DOHH2 (cell line): Measurements from ENCODE around the gene OLFML1.

ENCODE experiments used
- H3F3A ChIP-seq: fragments of 200-600 bp; sonication (generic), shearing (Covaris generic); 2 replicates; pipeline ENCODE4 v1.6.0; 2016; ENCODE audit warnings: antibody characterized with exemption, mild to moderate bottlenecking; ENCODE audit not compliant: control insufficient read depth, insufficient read depth
- H3K27ac ChIP-seq: fragments of 200-600 bp; sonication (generic); 2 replicates; pipeline ENCODE4 v1.5.1; 2014; ENCODE audit warnings: low read depth, mild to moderate bottlenecking, low read length, moderate library complexity
- H3K27me3 ChIP-seq: fragments of 200-600 bp; sonication (generic); 2 replicates; pipeline ENCODE4 v1.6.1; 2014; ENCODE audit warnings: mild to moderate bottlenecking, low read length, mixed read lengths; ENCODE audit not compliant: control insufficient read depth
- H3K36me3 ChIP-seq: fragments of 200-600 bp; sonication (generic); 2 replicates; pipeline ENCODE4 v1.6.1; 2014; ENCODE audit warnings: mild to moderate bottlenecking, low read length, moderate library complexity, mixed read lengths; ENCODE audit not compliant: control insufficient read depth
- H3K4me1 ChIP-seq: fragments of 200-600 bp; sonication (generic); 2 replicates; pipeline ENCODE4 v1.6.1; 2014; ENCODE audit warnings: mild to moderate bottlenecking, low read length, mixed read lengths; ENCODE audit not compliant: control insufficient read depth
- H3K4me2 ChIP-seq: fragments of 200-600 bp; sonication (generic); 2 replicates; pipeline ENCODE4 v1.6.0; 2014; ENCODE audit warnings: mild to moderate bottlenecking, low read length, moderate library complexity
- H3K4me3 ChIP-seq: fragments of 200-600 bp; sonication (generic); 2 replicates; pipeline ENCODE4 v1.5.1; 2014; ENCODE audit warnings: mild to moderate bottlenecking, low read length, mixed read lengths
- H3K79me2 ChIP-seq: fragments of 200-600 bp; sonication (generic); 2 replicates; pipeline ENCODE4 v1.6.1; 2014; ENCODE audit warnings: mild to moderate bottlenecking, low read length, mixed read lengths; ENCODE audit not compliant: control insufficient read depth
- H3K9me2 ChIP-seq: fragments of 200-600 bp; sonication (generic); replicated peaks from 2 replicates; pipeline ENCODE4 v1.6.1; 2014; ENCODE audit warnings: mild to moderate bottlenecking, low read length, mixed read lengths; ENCODE audit not compliant: control insufficient read depth
- H3K9me3 ChIP-seq: fragments of 200-600 bp; sonication (generic); 2 replicates; pipeline ENCODE4 v1.6.1; 2014; ENCODE audit warnings: antibody characterized with exemption, low read length, mixed read lengths; ENCODE audit not compliant: control insufficient read depth, insufficient read depth
- H4K20me1 ChIP-seq: fragments of 200-600 bp; sonication (generic); 2 replicates; pipeline ENCODE4 v1.6.0; 2014; ENCODE audit warnings: low read depth, mild to moderate bottlenecking, antibody characterized with exemption, low read length, moderate library complexity; ENCODE audit not compliant: control insufficient read depth, insufficient read depth
- EZH2phosphoT487 ChIP-seq: fragments of 200-600 bp; sonication (generic); IDR thresholded peaks from 2 replicates; pipeline ENCODE4 v1.6.1; 2017; ENCODE audit warnings: borderline replicate concordance, mild to moderate bottlenecking, antibody characterized with exemption, low read length, moderate library complexity, mixed read lengths
- TF ChIP-seq, protein P1 (sequence below): fragments of 200-600 bp; sonication (generic); IDR thresholded peaks from one replicate; pipeline ENCODE4 v1.5.1; 2014; ENCODE audit warnings: antibody characterized with exemption, mild to moderate bottlenecking, low read depth, low read length; ENCODE audit not compliant: poor library complexity, severe bottlenecking

Gene OLFML1

DNA sequence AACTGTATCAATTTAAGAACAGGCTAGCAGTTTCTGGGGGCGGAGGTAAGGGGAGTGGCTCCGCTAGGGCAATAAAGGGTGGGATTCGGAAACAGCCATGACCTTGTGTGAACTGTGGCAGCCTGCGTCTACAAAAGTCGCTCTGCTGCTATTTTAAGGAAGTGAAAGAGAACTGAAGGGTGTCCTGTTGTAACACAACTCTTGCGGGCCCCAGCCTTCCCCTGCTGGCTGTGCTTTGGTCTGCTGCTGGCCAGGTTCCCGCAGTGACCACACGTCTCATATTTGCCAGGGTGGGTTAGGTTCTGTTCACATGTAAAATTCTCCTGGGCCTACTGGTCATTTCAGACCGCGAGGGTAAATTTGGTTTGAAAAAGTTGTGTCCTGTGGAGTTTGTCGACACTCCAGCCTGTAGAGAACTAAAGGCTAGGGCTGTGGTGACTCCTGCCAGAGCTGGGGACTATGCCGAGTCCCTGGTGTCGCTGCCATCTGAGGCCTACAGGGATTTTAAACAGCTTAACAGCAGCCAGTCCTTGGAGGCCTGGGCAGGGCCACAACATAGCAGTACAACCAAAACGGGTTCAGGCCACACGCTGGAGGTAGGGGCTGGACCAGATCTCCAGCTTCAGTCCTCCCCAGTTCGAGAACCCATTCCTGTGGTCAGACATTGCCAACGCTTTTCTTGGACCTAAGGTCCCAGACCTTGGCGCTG is 27.4 kb downstream of the OLFML1 start:
- peaks cover 39% of the 10 kb centered on the region for H3K79me2 ChIP-seq
- no peaks in the 10 kb centered on the region for H3K27me3 ChIP-seq
- no peak for TF ChIP-seq EZH2phosphoT487
- TF ChIP-seq, protein P1, sequence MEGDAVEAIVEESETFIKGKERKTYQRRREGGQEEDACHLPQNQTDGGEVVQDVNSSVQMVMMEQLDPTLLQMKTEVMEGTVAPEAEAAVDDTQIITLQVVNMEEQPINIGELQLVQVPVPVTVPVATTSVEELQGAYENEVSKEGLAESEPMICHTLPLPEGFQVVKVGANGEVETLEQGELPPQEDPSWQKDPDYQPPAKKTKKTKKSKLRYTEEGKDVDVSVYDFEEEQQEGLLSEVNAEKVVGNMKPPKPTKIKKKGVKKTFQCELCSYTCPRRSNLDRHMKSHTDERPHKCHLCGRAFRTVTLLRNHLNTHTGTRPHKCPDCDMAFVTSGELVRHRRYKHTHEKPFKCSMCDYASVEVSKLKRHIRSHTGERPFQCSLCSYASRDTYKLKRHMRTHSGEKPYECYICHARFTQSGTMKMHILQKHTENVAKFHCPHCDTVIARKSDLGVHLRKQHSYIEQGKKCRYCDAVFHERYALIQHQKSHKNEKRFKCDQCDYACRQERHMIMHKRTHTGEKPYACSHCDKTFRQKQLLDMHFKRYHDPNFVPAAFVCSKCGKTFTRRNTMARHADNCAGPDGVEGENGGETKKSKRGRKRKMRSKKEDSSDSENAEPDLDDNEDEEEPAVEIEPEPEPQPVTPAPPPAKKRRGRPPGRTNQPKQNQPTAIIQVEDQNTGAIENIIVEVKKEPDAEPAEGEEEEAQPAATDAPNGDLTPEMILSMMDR: no peak
- H3K9me2 ChIP-seq: no peaks in the 10 kb centered on the region
- H3F3A ChIP-seq: no peaks in the 10 kb centered on the region
- H4K20me1 ChIP-seq: no peaks in the 10 kb centered on the region
- peaks cover 5% of the 10 kb centered on the region for H3K36me3 ChIP-seq
- peak overlapping the region; percentile 86 for H3K4me3 ChIP-seq
- peaks cover 49% of the 10 kb centered on the region for H3K4me1 ChIP-seq
- H3K27ac ChIP-seq: peak overlapping the region; percentile 85
- H3K4me2 ChIP-seq: peak overlapping the region; percentile 93
- H3K9me3 ChIP-seq: no peaks in the 10 kb centered on the region

DNA sequence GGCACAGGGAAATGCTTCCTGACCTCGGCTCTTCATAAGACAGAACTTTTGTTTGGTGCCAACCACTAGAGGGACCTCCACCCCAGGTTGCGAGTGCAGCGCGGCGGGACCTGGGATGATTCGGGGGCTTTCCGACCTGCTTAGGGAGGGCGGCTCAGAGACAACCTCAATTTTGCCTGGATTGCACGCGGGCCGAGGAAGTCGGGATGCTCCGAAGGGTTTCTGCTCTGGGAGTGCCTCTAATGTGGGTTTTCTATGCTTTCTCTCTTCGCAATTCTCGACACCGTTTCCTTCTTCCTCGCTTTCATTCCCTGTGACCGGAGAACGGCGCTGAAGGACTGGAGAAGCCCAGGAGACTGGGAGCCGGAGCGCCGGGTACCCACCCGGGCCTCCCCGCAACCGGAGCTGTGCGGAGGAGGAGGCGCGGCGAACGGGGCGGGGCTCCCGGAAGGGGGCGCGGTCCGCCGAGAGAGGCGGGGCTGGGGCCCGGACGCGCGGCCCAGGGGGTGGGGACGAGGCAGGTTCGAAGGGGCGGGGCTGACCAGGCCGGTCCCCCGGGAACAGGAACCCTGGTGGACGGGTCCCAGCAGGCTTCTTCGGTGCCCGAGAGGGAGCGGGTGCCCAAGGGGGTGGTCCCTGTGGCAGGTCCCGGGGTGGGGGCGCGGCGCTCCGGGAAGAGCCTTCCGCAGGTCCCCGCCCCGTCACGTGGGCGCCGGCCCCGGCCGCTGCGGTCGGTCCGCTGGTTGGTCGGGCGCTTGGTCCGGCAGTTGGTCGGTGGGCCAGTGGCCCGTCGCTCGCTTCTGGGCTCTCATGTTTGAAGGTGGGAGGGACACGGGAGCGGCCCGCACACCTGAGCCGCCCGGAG is 28.2 kb downstream of the OLFML1 start, which contains the start of gene PPFIBP2:
TSS of gene PPFIBP2 (plus strand) at position 766 of the 865 bp plus-strand sequence. CDS start 35,477 bp downstream, outside the sequence.
- H3K27me3 ChIP-seq: no peaks in the 10 kb centered on the region
- H3K9me2 ChIP-seq: no peaks in the 10 kb centered on the region
- H3K4me1 ChIP-seq: peaks cover 49% of the 10 kb centered on the region
- TF ChIP-seq EZH2phosphoT487: no peak
- TF ChIP-seq, protein P1: peak; percentile 89
- peak within 1 kb of the TSS; percentile 86 for H3K4me3 ChIP-seq
- no peaks in the 10 kb centered on the region for H3F3A ChIP-seq
- peaks cover 47% of the 10 kb centered on the region for H3K79me2 ChIP-seq
- no peaks in the 10 kb centered on the region for H3K9me3 ChIP-seq
- H3K4me2 ChIP-seq: peak within 1 kb of the TSS; percentile 93
- peaks cover 5% of the 10 kb centered on the region for H3K36me3 ChIP-seq
- peak within 1 kb of the TSS; percentile 85 for H3K27ac ChIP-seq
- no peaks in the 10 kb centered on the region for H4K20me1 ChIP-seq

DNA sequence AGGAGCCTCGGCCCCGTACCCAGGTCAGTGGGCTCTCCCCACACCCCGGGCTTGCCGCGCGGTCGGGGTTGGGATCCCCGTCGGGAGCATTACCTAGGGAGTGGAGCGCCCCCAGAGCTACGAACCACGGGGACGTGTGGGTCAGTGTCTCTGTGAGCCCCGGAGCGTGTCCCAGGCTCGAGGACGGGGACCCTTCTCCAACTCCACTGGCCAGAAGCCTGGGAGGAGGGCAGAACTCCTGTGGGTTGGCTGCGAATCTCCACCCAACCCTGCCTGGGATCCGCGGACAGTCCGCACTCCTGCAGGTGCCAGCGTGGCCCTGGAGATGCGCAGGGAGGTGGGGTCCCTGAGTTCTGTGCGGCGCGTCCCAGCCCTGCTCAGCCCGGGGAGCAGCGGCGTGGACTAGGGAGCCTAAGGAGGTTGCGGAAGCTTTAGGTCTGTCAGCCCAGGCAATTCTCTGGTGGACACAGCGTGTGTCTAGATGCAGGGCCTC is 28.8 kb downstream of the OLFML1 start:
- Histone ChIP-seq H3K4me2 (peak overlapping the region; percentile 93), H3K36me3 (peaks cover 5% of the 10 kb centered on the region), H3K27ac (peak overlapping the region; percentile 85), H4K20me1 (no peaks in the 10 kb centered on the region), H3K9me2 (no peaks in the 10 kb centered on the region), H3K4me3 (peak overlapping the region; percentile 86), H3K79me2 (peaks cover 54% of the 10 kb centered on the region), H3K27me3 (no peaks in the 10 kb centered on the region), H3K9me3 (no peaks in the 10 kb centered on the region), H3K4me1 (peaks cover 55% of the 10 kb centered on the region), H3F3A (no peaks in the 10 kb centered on the region)
- no peak for TF ChIP-seq EZH2phosphoT487
- TF ChIP-seq, protein P1: peak; percentile 38
